Prostate gland (tissue), 2 donors: ENCODE measurements around the gene PLXND1. TPM values are rescaled to one million over a fixed set of nuclear protein-coding genes. Genes with fewer than 3 reads are reported as not detected.

Experiments used
- DNase-seq: peaks from one replicate; pipeline ENCODE4 v3.0.0-alpha.2; 2019; ENCODE audit warnings: low spot score
- H3K27ac ChIP-seq, 2 donors: fragments of 200-600 bp; sonication (generic); 2 replicates each; pipeline ENCODE4 v1.5.1; 2017 to 2019
- H3K27me3 ChIP-seq: fragments of 200-600 bp; sonication (generic); replicated peaks from 2 replicates; pipeline ENCODE4 v1.5.1; 2019; ENCODE audit not compliant: insufficient read depth
- H3K36me3 ChIP-seq, 2 donors: fragments of 200-600 bp; sonication (generic); 1 replicate in 1 of 2; 2 replicates in 1 of 2; pipeline versions ENCODE4 v1.5.1 to v1.8.1; 2017 to 2019
- H3K4me1 ChIP-seq: fragments of 200-600 bp; sonication (generic); replicated peaks from 2 replicates; pipeline ENCODE4 v1.5.1; 2019
- H3K4me3 ChIP-seq, 2 donors: fragments of 200-600 bp; sonication (generic); 2 replicates each; pipeline ENCODE4 v1.5.1; 2017 to 2019
- H3K9me3 ChIP-seq: fragments of 200-600 bp; sonication (generic); 2 replicates; pipeline ENCODE4 v1.5.1; 2017
- POLR2A ChIP-seq: fragments of 450-650 bp; IDR thresholded peaks from one replicate; pipeline ENCODE4 v1.6.1; 2016; ENCODE audit warnings: antibody characterized with exemption, mild to moderate bottlenecking
- POLR2AphosphoS5 ChIP-seq: sonication (generic); formaldehyde crosslinking; IDR thresholded peaks from one replicate; pipeline ENCODE4 v1.6.1; 2017; ENCODE audit warnings: antibody characterized with exemption
- WGBS: methylation state at CpG from one replicate; pipeline ENCODE4 v1.1.5; 2018; 5-methylcytosine and 5-hydroxymethylcytosine counted together
- intact Hi-C: fragments of 100-400 bp; cut with DNase I; formaldehyde crosslinking; loops from one replicate; pipeline ENCODE4 v1.14.2; 2022
- total RNA-seq, 2 donors: library from RNA; depleted of rRNA; stranded (reverse); fragments of >200 nt; gene quantifications; one replicate each; pipeline ENCODE4 v1.1.0, GENCODE V29; 2016
- TF ChIP-seq, protein P1 (sequence below), 4 experiments: fragments of 200-600 bp in 2 of 4; fragments of 450-650 bp in 2 of 4; sonication (generic) in 2 of 4; IDR thresholded peaks; 1 replicate in 3 of 4; 2 replicates in 1 of 4; pipeline ENCODE4 v1.5.1; 2016 to 2019; ENCODE audit warnings: antibody characterized with exemption in 4 of 4, mild to moderate bottlenecking in 2 of 4, moderate library complexity in 2 of 4

Gene PLXND1
- total RNA-seq, 2 donors from 2014 or later, result 19.7 to 83.6 TPM

DNA sequence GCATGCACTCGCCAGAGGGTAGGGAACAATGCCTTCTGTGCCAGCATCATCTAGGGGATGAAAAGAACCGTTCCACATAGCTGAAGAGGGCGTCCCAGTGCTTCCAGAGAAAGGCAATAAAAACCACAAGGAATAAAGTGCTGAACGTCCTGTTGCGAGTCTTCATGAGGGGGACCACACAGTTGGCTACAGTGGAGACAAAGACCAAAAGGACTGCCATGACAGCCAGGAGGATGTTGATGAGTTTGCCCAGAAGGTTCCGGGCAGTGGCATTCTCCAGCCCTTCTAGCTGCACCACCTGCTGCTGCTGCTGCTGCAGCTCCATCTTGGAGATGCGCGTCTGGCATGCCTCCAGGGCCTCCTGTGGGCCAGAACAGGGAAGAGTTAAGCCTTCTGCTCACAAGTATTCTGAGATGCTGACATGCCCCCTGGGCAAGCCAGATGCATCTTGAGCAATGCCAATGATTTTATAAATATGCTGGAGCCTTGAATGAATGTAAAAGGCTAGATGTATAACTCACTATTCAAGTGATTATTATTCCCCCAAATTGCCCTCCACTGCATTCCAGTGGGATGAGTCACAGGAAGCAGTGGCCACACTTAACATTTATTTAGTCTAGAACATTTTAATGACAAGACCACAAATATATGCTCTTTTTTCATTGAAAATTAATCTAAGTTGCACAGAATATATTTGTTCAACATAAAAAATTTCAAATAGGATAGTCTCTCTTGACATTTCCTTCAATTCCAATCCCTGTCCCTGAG, 45.1 kb upstream of the PLXND1 start:
- H3K4me3 ChIP-seq, result no peak overlapping the region
- no peaks in the 10 kb centered on the region for H3K9me3 ChIP-seq
- H3K27me3 ChIP-seq, result no peaks in the 10 kb centered on the region
- no peaks in the 10 kb centered on the region for H3K4me1 ChIP-seq
- no peak for DNase-seq
- 62% methylated on average over 8 of the region's 8 CpGs for WGBS
- TF ChIP-seq, protein P1, sequence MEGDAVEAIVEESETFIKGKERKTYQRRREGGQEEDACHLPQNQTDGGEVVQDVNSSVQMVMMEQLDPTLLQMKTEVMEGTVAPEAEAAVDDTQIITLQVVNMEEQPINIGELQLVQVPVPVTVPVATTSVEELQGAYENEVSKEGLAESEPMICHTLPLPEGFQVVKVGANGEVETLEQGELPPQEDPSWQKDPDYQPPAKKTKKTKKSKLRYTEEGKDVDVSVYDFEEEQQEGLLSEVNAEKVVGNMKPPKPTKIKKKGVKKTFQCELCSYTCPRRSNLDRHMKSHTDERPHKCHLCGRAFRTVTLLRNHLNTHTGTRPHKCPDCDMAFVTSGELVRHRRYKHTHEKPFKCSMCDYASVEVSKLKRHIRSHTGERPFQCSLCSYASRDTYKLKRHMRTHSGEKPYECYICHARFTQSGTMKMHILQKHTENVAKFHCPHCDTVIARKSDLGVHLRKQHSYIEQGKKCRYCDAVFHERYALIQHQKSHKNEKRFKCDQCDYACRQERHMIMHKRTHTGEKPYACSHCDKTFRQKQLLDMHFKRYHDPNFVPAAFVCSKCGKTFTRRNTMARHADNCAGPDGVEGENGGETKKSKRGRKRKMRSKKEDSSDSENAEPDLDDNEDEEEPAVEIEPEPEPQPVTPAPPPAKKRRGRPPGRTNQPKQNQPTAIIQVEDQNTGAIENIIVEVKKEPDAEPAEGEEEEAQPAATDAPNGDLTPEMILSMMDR (IDR thresholded peaks at IDR 0.05), result no peak
- TF ChIP-seq POLR2AphosphoS5 (no peak), POLR2A (no peak)
- H3K36me3 ChIP-seq, result no peaks in the 10 kb centered on the region
- H3K27ac ChIP-seq, result no peak overlapping the region
- intact Hi-C loops, result loop anchor here (2.0 to 5.0 kb wide), 2 partner anchors 177 to 281 kb away; no protein-coding TSS in a partner anchor

DNA sequence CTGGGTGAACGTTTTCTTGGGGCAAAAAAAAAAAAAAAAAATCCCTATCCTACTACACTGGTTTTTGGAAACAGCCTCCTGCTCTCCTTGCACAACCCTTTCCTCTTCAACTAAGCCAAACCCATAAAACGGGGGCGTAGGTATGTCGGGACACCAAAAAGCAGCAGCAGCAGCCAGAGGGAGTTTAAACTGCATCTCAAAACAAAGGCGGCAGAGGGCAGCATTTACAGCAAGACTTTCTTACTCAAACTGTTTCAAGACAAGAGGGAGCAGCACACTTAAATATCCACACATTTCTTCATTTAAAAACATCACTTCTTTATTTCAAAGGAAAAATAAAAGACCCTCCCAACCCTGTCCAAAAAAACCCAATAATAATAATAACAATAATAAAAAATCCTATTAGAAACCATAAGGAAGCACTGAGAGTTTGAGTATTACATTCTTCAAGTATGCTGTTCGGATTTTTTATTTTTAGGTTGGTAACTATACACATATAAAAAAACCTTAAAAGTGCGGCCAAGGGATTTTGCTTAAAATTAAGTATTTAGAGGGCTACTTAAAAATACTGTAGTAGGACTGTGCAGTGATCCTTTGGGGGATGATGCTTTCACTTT, 43.9 kb upstream of the PLXND1 start:
- Histone ChIP-seq H3K36me3 (no peaks in the 10 kb centered on the region), H3K4me1 (no peaks in the 10 kb centered on the region), H3K27me3 (no peaks in the 10 kb centered on the region), H3K4me3 (no peak overlapping the region), H3K9me3 (no peaks in the 10 kb centered on the region), H3K27ac (no peak overlapping the region)
- WGBS, result 28% methylated on average over 7 of the region's 7 CpGs
- DNase-seq, result peak; percentile 73
- intact Hi-C loops, result loop anchor here (2.0 to 5.0 kb wide), 2 partner anchors 178 to 282 kb away; no protein-coding TSS in a partner anchor
- TF ChIP-seq POLR2A (no peak), POLR2AphosphoS5 (peak; percentile 50)
- TF ChIP-seq, protein P1 (IDR thresholded peaks at IDR 0.05), result peak; percentile 21 to 87 (median 76)

DNA sequence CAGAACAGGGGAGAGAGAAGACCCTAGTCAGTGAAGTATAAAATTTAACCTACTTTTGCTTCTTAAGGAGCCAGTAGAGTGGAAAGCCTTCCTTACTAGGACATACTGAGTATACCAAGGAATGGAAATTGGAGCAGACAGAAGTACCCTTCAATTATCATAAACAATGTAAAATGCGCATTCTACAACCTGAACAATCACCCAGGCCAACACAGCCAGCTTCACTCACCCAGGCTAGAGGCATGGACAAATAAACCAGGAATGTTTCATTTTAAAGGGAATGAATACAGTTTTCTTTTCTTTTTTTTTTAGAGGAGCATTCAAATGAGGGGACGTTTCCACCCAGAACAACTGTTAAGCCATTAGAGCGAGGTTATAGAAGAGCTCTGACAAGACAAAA, 41.9 kb upstream of the PLXND1 start:
- Histone ChIP-seq H3K27me3 (no peaks in the 10 kb centered on the region), H3K27ac (no peak overlapping the region), H3K4me1 (no peaks in the 10 kb centered on the region), H3K36me3 (no peaks in the 10 kb centered on the region), H3K9me3 (no peaks in the 10 kb centered on the region), H3K4me3 (no peak overlapping the region)
- DNase-seq, result no peak
- TF ChIP-seq POLR2A (no peak), POLR2AphosphoS5 (no peak)
- TF ChIP-seq, protein P1 (IDR thresholded peaks at IDR 0.05), result no peak
- 76% methylated on average over 3 of the region's 3 CpGs for WGBS
- intact Hi-C loops, result no loop called here

DNA sequence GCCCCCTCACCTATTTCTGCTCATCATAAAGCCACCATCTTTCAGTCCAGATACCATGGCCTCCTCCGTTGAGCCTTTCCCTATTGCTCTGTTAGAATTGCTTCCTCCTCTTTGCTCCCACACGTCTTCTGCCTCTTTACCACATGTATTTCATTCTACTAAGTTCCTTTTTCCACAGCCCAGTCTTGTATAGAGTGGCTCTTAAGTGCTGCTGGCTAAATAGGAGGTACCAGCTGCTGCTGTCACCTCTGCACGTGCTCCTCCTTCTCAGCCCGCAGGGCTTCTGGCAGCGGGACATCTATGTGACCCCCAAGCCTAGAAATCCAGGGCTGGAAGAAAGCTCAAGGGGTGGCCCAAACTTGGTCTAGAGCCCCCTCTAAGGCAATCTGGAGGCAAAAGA, 38.8 kb upstream of the PLXND1 start:
- Histone ChIP-seq H3K27me3 (no peaks in the 10 kb centered on the region), H3K27ac (no peak overlapping the region), H3K4me3 (no peak overlapping the region), H3K4me1 (no peaks in the 10 kb centered on the region), H3K9me3 (no peaks in the 10 kb centered on the region), H3K36me3 (no peaks in the 10 kb centered on the region)
- TF ChIP-seq POLR2A, result no peak
- no peak for TF ChIP-seq POLR2AphosphoS5
- TF ChIP-seq, protein P1 (IDR thresholded peaks at IDR 0.05), result no peak
- DNase-seq, result no peak
- WGBS, result 65% methylated on average over 5 of the region's 5 CpGs
- intact Hi-C loops, result no loop called here
